ENCODE data around the gene AOC2.
"Not testable (repeated sequence)": the region's sequence is repeated elsewhere in the genome, so short reads cannot be mapped to it uniquely, and the experiment has no call there.

AOC2 gene

GRCh38 chr17:42853968-42854790 is 9.8 kb downstream of the AOC2 start:
- DNase-seq: no peak

GRCh38 chr17:42855048-42855596 is 10.7 kb downstream of the AOC2 start:
- DNase-seq: no peak

DNA sequence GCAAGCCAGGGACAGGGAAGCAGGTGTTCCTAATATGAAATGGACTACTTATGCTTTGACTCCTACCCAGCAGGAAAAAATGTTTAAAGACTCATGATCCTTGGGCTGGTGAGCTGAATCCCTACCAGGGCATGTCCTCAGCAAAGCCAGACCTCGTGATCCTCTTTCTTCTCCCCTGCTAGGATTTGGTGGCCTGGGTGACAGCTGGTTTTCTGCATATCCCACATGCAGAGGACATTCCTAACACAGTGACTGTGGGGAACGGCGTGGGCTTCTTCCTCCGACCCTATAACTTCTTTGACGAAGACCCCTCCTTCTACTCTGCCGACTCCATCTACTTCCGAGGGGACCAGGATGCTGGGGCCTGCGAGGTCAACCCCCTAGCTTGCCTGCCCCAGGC is 11.7 kb downstream of the AOC2 start:
- not testable (repeated sequence) for DNase-seq

- DNase-seq: not testable (repeated sequence)
Observed at GRCh38 chr17:42856516-42856915, 12.1 kb downstream of the AOC2 start.

DNA sequence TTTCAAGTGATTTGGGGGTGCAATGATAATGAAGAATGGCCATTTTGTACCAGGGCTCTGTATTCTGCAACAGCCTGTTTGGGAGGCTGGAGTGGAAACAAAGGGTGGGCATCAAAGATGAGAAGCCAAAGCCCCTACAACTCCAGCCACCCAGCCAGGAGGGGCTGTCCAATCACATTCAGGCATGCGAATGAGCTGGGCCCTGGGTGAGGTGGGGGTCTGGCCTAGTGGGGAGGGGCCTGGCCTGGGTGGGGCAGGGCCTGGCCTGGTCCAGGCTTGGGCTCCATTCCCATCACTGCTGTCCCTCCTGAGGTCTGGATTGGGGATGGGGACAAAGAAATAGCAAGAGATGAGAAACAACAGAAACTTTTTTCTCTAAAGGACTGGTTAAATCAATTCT is 13.0 kb downstream of the AOC2 start:
- DNase-seq: no peak

- DNase-seq: no peak
Observed at GRCh38 chr17:42865638-42866094, 21.3 kb downstream of the AOC2 start.

- no peak for DNase-seq
Observed at GRCh38 chr17:42866216-42866615, 21.8 kb downstream of the AOC2 start.

DNA sequence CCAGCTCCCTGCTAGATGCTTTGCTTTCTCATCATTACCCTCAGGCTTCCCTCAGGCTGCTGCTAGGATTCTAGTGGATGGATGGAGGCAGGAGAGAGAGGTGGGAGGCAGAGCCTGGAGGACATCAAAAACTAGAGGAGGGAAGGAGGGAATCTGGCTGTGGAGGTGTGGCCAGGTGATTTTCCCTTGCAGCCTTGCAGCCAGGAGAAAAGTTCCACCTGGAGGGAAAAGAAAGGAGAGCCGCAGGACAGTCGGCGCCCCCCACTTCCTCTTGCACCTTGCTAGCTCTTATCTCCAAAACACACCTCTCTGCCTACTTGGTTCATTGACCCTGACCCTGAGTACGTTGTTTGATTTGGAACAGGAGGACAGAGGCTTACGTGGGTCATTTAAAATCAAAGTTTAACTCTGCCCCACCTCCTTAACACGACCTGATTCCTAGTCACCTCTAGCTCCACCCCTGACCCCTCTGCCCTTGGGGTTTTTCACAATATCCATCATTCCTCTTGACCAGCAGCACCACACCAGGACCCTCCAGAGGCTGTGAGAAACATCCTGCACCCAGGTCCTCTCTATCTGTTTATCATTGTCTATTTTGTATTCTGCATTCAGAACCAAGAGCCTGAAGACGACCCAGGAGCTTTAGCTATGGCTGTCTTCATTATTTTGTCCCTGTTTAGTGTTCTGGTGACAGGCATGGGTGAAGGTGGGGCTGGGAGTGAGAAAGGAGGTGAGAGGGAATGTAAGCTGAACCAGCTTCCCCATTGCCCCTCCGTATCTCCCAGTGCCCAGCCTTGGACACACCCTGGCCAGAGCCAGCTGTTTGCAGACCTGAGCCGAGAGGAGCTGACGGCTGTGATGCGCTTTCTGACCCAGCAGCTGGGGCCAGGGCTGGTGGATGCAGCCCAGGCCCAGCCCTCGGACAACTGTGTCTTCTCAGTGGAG is 22.5 kb downstream of the AOC2 start:
- no peak for DNase-seq

DNA sequence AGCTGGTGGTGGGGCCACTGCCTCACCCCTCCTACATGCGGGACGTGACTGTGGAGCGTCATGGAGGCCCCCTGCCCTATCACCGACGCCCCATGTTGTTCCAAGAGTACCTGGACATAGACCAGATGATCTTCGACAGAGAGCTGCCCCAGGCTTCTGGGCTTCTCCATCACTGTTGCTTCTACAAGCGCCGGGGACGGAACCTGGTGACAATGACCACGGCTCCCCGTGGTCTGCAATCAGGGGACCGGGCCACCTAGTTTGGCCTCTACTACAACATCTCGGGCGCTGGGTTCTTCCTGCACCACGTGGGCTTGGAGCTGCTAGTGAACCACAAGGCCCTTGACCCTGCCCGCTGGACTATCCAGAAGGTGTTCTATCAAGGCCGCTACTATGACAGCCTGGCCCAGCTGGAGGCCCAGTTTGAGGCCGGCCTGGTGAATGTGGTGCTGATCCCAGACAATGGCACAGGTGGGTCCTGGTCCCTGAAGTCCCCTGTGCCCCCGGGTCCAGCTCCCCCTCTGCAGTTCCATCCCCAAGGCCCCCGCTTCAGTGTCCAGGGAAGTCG is 23.4 kb downstream of the AOC2 start:
- not testable (repeated sequence) for DNase-seq

DNA sequence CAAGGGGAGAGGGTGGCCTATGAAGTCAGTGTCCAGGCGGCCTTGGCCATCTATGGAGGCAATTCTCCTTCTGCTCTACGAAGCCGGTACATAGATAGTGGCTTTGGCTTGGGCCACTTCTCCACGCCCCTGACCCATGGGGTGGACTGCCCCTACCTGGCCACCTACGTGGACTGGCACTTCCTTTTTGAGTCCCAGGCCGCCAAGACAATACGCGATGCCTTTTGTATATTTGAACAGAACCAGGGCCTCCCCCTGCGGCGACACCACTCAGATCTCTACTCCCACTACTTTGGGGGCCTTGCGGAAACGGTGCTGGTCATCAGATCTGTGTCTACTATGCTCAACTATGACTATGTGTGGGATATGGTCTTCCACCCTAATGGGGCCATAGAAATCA is 24.0 kb downstream of the AOC2 start:
- DNase-seq: no peak

- DNase-seq: no peak
Observed at GRCh38 chr17:42871647-42872046, 27.3 kb downstream of the AOC2 start.

DNA sequence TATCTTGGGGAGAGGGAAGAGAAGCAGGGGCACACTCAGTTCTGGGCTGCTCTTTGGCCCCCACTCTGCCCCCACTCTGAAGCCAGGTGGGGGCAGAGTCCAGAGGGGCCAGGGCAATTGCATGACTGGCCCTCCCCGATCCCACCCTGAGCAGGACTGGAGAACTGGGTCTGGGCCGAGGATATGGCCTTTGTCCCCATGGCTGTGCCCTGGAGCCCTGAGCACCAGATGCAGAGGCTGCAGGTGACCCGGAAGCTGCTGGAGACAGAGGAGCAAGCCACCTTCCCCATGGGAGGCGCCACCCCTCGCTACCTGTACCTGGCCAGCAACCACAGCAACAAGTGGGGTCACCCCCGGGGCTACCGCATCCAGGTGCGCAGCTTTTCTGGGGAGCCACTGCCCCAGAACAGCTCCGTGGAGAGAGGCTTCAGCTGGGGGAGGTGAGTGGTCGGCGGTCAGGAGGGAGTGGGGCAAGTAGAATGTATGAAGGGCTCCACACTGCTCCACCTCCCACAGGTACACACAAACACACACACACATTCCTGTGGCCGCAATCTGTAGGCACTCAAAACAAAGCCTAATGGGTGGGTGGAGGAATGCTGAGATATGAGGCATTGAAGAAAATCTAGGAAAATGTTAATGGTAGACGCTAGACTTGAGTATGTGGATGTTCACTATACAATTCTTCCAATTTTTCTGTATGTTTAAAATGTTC is 28.0 kb downstream of the AOC2 start:
- DNase-seq: no peak

DNA sequence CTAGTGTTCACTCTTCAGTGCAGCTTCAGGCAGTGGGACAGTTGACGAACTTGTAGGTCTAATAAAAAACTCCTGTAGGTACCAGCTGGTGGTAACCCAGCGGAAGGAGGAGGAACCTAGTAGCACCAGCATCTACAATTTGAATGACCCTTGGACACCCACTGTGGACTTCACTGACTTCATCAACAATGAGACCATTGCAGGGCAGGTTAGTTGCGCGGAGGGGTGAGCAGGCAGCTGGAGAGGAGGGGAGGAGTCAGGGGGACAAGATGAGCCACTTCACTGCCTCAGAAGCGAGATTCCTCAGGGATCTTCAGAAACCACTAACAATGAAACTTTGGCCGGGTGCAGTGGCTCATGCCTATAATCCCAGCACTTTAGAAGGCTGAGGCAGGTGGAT is 28.9 kb downstream of the AOC2 start:
- no peak for DNase-seq

GRCh38 chr17:42873932-42874695 is 29.7 kb downstream of the AOC2 start:
- not testable (repeated sequence) for DNase-seq

DNA sequence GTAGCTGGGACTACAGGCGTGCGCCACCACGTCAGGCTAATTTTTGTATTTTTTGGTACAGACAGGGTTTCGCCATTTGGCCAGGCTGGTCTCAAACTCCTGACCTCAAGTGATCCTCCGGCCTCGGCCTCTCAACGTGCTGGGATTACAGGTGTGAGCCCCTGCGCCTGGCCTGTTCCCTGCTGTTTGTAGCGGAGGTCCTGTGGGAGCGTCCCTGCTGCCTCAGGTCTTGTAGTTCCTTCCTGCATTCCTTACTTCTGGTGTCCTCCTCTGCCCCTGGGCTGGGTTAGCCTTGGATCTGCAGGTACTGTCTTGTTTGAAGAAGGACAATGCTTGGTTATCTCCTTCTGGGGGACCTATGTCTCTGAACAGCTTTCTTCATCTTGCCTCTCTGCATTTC is 32.7 kb downstream of the AOC2 start:
- no peak for DNase-seq

DNA sequence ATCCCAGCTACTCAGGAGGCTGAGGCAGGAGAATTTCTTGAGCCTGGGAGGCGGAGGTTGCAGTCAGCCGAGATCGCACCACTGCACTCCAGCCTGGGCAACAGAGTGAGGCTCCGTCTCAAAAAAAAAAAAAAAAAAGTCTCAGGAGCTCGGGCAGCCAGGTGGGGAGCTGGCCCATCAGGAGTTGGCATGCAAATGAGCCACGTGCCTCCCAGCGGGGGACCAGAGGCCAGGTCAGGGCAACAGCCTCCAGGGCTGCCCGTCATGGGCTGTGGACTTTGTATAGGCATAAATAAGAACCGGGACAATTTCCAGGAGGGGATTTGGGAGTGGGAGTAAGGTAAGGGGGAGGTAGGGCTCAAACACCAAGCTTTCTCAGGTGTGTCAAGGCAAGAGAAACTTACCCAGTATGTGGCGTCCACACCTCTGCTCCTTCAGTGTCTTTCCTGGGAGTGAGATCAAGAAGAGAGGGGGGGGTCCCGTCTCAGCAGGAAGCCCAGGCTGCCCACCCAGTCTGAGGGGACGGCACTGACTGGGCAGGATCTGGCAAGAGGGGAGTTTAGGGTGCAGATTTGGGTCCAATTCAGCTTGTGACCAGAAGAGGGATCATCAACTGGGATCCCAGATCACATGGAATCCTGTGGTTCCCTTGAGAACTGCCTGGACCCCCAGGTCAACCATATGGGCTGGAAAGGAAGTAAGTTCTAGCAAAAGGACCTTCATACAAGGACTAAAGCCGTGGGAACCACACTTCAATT is 33.9 kb downstream of the AOC2 start:
- no peak for DNase-seq

- DNase-seq: no peak
Observed at GRCh38 chr17:42878924-42879595, 34.7 kb downstream of the AOC2 start.

GRCh38 chr17:42879596-42879985 is 35.2 kb downstream of the AOC2 start:
- no peak for DNase-seq

GRCh38 chr17:42880776-42881310 is 36.5 kb downstream of the AOC2 start:
- DNase-seq: no peak

DNA sequence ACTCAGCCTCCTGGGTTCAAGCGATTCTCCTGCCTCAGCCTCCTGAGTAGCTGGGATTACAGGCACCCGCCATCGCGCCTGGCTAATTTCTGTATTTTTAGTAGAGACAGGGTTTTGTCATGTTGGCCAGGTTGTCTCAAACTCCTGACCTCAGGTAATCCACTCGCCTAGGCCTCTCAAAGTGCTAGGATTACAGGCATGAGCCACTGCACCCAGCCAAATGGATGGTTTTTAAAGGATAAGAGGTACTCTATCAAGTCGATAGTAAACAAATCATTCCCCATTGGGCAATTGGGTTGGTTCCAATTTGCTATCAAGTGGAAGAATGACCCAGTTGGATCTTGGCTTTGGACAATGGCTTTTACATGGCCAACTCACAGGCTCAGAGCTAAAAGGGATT is 37.3 kb downstream of the AOC2 start:
- not testable (repeated sequence) for DNase-seq

Data from NCI-H345 (cell line).